GM21367 (cell line): ENCODE data around the gene PLIN1.
"Not testable (repeated sequence)": the region's sequence is repeated elsewhere in the genome, so short reads cannot be mapped to it uniquely, and the experiment has no call there.

ENCODE experiments used
- ATAC-seq: cut with Tn5 transposase; IDR thresholded peaks from one replicate; pipeline ENCODE4 v1.9.1; 2021; ENCODE audit not compliant: unreplicated experiment

The PLIN1 gene, protein sequence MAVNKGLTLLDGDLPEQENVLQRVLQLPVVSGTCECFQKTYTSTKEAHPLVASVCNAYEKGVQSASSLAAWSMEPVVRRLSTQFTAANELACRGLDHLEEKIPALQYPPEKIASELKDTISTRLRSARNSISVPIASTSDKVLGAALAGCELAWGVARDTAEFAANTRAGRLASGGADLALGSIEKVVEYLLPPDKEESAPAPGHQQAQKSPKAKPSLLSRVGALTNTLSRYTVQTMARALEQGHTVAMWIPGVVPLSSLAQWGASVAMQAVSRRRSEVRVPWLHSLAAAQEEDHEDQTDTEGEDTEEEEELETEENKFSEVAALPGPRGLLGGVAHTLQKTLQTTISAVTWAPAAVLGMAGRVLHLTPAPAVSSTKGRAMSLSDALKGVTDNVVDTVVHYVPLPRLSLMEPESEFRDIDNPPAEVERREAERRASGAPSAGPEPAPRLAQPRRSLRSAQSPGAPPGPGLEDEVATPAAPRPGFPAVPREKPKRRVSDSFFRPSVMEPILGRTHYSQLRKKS

DNA sequence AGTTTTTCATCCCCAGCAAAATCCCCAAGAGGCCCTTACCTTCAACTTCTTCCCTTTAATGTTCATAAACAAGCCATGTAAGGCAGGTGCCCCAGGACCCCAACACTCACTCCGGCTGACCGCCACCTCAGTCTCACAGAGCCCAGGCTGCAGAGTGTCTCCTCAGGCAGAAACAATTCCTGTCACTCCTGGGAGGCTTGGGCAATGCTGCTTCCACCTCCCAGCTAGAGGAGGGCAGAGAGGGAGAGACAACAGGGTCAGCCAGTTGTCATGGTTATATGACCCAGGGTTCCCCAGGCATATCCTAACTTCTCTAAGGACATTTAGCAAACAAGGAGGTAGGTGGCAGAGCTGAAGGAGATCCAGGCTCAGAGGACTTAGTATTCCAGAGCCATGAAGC is at the start of gene PLIN1:
TSS of gene PLIN1 (minus strand) at position 156 of the 400 bp plus-strand sequence. CDS start 1,878 bp downstream, outside the sequence.
- ATAC-seq, result no peak

GRCh38 chr15:89728254-89728653 is 49.1 kb upstream of the PLIN1 start:
- ATAC-seq, result no peak

- ATAC-seq, result no peak
Observed at GRCh38 chr15:89725064-89725463, 45.9 kb upstream of the PLIN1 start.

- ATAC-seq, result no peak
Observed at GRCh38 chr15:89724621-89725020, 45.5 kb upstream of the PLIN1 start.

DNA sequence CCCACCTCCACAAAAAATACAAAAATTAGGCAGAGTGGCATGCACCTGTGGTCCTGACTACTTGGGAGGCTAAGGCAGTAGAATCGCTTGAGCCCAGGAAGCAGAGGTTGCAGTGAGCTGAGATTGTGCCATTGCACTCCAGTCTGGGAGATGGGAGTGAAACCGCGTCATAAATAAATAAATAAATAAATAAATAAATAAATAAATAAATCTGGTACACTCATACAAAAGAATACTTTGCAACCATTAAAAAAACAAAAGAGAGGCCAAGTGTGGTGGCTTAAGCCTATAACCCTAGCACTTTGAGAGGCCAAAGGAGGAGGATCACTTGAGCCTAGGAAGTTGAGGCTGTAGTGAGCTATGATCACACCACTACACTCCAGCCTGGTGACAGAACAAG is 43.9 kb upstream of the PLIN1 start:
- ATAC-seq, result no peak

GRCh38 chr15:89714775-89715174 is 35.6 kb upstream of the PLIN1 start:
- ATAC-seq, result no peak

- no peak for ATAC-seq
Observed at GRCh38 chr15:89707577-89707976, 28.4 kb upstream of the PLIN1 start.

DNA sequence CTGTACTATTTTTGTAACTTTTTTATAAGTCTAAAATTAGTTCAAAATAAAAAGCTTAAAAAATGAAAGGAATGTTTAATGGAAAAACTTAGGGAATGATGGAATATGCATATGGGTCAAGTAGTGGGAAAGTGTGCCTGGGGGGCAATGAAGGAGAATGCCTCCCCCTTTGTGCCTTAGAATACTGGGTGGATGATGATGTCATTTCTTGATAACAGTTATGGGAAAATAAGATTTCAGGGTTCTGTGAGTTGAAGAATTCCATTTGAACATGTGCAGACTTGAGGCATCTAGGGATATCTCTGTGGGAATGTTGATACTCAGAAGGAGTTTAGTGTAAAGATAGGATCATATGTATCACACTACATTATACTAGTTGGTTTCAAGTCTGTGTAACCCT is 25.2 kb upstream of the PLIN1 start:
- ATAC-seq, result no peak

- no peak for ATAC-seq
Observed at GRCh38 chr15:89695198-89695597, 16.0 kb upstream of the PLIN1 start.

DNA sequence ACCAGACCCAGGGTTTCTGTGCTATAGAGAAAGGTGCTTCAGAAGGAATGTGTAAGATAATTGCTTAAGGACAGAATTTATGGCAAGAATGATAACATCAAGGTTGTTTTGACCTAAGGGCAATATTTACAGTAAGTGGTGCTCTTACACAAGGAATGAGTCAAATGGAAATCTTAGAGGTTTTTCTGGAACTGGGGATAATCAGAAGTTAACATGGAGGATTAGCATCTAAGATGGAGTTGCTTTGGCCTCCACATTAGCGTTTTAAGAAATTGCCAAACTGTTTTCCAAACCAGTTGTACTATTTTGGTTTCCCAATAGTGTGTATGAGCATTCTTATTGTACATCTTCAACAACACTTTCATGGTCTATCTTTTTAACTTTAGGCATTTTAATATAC is 14.5 kb upstream of the PLIN1 start:
- no peak for ATAC-seq

GRCh38 chr15:89693091-89693490 is 13.9 kb upstream of the PLIN1 start:
- ATAC-seq, result no peak

- peak; percentile 82 for ATAC-seq
Observed at GRCh38 chr15:89690276-89691218, 11.4 kb upstream of the PLIN1 start, which contains the start of the genes PEX11A and WDR93. PEX11A (minus strand) TSS chr15:89690754; CDS start chr15:89690632, 122 bp downstream. WDR93 (plus strand) TSS chr15:89690811; CDS start chr15:89701747, 10,936 bp downstream.

GRCh38 chr15:89689930-89690275 is 10.7 kb upstream of the PLIN1 start:
- ATAC-seq, result not testable (repeated sequence)

DNA sequence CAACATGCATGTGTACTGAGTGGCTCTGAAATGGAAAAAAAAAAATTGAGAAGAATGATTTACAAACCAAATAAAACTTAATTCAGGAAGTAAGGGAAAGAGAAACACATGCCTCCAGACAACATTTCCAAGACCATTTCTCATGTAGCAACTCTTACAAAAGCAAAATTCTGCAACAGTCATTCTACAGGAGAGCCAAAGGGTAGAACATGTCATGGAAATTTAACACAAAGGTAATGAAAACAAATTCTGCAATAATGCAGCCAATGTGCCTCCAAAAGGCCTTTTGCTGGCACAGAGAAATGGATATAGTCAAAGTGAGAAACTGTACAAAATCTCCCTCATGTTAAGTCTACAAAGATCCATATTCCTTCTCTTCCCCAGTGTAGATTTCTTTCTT is 7.4 kb upstream of the PLIN1 start:
- ATAC-seq, result no peak

DNA sequence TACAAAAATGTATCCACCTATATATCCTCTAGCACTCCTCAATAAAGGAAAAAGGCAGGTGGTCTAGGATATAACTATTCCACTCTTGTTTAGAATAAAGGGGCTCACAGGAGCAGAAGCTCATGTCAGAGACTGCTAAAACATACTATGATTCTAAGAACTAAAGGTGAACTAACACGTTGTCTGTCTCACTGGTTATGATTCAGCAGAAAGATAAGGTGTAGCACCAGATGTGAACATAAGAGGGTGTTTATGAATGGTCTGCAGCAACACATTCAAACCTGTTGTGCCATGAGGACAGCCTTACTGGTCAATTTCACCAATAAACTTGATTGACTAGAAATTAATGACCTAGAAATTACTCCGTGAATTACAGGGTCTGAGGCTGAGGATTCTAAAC is 6.8 kb upstream of the PLIN1 start:
- ATAC-seq, result no peak

- no peak for ATAC-seq
Observed at GRCh38 chr15:89681146-89681545, 2.0 kb upstream of the PLIN1 start.

DNA sequence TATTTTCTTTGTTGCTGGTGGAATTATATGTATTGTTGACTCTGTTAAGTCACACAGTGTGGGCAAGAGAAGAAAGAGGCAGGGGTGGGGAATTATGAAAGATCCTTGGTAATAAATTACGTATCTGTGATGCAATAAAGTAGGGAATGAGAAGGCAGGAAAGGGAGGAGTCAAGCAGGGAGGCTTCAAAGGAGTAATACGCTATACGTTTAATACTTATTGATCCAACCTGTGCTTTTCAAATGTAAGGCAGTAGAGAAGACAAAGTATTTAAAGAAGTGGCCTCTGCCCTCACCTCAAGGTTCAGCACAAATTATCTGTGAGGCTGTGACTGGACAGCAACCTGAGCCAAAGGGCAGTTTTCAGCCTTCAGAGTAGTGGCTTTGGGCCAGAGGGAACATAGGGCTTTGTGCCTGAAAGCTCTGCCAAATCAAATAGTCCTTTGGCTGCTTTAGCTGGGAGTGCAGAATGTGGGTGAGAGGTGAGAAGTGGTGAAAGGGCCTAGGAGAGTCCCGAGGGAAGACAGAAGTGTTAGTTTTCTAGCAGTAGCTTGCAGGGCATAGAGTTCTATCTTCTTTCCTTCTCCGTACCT is 1.2 kb upstream of the PLIN1 start:
- no peak for ATAC-seq

GRCh38 chr15:89677381-89677780 is 1.8 kb downstream of the PLIN1 start:
- ATAC-seq, result no peak

- no peak for ATAC-seq
Observed at GRCh38 chr15:89675606-89676005, 3.6 kb downstream of the PLIN1 start.

GRCh38 chr15:89674526-89674925 is 4.6 kb downstream of the PLIN1 start:
- ATAC-seq, result no peak

DNA sequence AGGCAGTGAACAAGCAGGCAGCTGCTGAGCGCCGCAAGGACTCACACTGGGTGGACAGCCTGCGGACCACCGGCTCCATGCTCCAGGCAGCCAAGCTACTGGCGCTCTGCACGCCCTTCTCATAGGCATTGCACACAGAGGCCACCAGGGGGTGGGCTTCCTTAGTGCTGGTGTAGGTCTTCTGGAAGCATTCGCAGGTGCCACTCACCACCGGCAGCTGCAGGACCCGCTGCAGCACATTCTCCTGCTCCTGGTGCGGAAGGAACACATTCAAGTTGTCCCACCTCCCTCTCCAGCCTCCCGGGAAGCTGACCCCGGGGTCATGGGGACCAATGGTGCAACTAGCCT is 6.0 kb downstream of the PLIN1 start:
- ATAC-seq, result no peak
